HG03108 (cell line): Measurements from ENCODE around the gene ATG5.
A peak's percentile ranks its signal among the peaks of the same experiment; 100 is the strongest.
"Not testable (repeated sequence)": the region's sequence is repeated elsewhere in the genome, so short reads cannot be mapped to it uniquely, and the experiment has no call there.

Experiments
- ATAC-seq: cut with Tn5 transposase; IDR thresholded peaks from one replicate; pipeline ENCODE4 v1.9.1; 2021; ENCODE audit warnings: moderate library complexity; ENCODE audit not compliant: unreplicated experiment

Gene ATG5

GRCh38 chr6:106160189-106160588, 165.4 kb downstream of the ATG5 start:
- no peak for ATAC-seq

GRCh38 chr6:106159531-106159940, 166.0 kb downstream of the ATG5 start:
- ATAC-seq = no peak

DNA sequence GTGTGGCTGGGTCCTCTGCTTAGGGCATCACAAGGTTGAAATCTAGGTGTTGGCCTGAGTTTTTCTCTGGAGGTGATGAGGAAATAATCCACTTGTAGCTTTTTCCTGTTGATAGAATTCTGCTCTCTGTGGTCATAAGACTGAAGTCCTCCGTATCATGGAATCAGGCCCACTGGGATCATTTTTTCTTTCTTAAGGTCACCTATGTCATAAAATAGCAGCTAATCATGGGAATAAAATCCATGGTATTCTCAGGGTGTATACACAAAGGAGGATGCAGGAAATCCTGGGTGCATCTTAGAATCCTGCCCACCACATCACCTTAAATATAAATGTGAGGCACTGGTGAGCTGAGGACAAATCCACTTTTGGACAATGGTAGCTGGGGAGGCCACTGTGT, 166.7 kb downstream of the ATG5 start:
- no peak for ATAC-seq

GRCh38 chr6:106156863-106157262, 168.7 kb downstream of the ATG5 start:
- no peak for ATAC-seq

GRCh38 chr6:106156413-106156812, 169.1 kb downstream of the ATG5 start:
- no peak for ATAC-seq

DNA sequence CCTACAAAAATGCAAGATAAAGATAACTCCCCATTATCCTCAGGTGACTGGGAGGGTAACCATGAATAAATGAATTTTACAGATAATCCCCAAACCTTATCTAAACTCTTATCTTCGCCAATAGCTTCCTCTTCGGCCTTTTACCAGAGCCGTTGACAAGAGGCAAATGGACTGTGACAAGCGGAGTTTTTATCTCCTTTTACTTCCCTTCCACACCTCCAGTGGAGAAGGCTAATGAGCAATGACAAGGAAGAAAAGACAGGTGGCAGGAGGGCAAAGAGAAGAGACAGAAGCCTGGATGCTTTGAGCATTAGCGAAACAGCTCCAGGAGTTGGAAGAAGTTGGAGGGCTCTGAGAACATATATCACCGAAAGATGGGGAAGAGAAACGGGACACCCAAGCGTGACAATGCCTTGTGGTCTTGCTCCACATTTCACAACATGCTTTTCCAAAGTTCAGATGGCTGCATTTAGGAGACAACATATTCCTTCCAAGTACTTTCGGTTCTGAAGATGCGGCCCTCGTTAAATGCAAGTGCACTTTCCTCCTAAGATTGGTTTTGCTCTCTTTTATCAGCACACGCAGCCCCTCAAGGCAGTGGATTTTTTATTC, 170.2 kb downstream of the ATG5 start:
- no peak for ATAC-seq

DNA sequence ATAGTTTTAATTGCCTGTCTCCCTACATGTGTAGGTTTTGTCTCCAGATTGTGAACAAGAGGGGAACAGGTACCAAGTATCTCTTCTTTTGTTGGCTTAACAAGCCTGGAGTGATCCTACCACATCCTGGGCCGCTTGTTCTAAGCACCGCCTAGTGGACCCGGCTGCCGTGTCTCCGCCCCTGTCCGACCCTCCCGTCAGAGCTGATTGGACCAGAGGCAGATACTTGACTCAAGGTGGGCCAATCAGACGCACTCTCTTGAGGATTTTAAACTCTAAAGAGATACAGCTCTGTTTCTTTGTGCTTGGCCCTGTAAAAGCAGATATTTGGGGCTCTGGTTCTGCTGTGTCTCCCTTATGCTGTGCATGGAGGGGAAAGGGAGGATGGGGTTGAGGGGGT, 171.2 kb downstream of the ATG5 start:
- no peak for ATAC-seq

- ATAC-seq = no peak
These were observed 172.6 kb downstream of the ATG5 start for GRCh38 chr6:106152952-106153351.

DNA sequence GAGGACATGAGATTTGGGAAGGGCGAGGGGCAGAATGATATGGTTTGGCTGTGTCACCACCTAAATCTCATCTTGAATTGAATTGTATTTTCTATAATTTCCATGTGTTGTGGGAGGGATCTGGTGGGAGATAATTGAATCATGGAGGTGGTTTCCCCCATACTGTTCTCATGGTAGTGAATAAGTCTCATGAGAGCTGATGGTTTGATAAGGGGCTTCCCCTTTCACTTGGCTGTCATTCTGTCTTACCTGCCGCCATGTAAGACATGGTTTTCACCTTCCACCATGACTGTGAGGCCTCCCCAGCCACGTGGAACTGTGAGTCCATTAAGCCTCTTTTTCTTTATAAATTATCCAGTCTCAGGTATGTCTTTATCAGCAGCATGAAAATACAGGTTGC, 173.1 kb downstream of the ATG5 start:
- not testable (repeated sequence) for ATAC-seq

DNA sequence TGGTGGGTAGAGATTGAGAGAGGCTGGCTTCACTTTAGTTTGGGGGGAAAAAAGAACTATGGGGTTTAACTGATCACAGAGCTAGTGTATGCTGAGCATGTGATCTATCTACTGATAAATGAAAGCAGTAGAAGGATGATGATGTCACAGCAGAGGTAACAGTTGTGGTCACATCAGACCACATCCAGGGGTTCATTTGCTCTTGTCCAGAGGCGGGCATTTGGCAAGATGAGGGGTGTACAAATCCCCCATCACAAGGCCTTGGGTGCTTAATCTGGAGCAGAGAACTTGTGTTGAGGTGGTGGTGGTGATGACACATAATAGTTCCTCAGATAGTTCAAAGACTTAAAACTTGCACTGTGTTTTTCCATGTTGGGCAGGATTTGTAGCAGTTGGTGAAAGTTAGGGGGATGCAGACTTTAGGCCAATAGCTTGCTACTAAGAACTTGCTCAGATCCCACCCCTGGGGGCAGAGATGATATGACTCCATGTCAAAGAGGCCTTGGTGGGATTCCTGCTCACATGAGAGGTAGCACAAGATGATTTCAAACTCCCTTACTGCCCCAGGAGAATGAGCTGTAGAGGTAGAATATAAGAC, 176.0 kb downstream of the ATG5 start:
- ATAC-seq = no peak

GRCh38 chr6:106147476-106147875, 178.1 kb downstream of the ATG5 start:
- ATAC-seq = no peak

DNA sequence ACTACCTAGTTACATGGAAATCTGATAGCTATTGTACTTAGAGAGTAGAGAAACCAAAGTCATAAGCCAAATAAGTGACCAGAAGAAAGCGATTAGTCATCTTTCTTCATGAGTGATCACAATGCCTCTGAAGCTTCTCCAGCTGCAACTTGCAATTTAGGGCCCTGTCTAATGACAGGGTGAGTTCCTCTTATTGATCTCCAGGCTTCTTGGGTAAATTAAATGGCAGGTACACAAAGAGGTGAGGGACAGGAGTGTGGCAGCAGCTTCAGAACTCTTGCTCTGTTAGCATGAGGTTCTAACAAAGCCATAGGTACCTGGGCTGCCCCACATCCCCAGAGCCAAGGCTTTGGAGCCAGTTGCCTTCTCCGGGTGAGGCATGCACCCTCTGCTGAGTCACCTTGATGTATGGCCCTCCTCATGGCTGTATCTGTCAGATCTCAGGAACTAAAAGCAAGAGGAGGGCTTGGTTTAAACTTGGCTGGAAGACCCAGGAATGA, 178.7 kb downstream of the ATG5 start:
- peak; percentile 23 for ATAC-seq

- peak; percentile 28 for ATAC-seq
These were observed 179.8 kb downstream of the ATG5 start for GRCh38 chr6:106145741-106146227.

- no peak for ATAC-seq
These were observed 180.4 kb downstream of the ATG5 start for GRCh38 chr6:106145144-106145543.

- no peak for ATAC-seq
These were observed 181.9 kb downstream of the ATG5 start for GRCh38 chr6:106143665-106144064.

- ATAC-seq = no peak
These were observed 182.6 kb downstream of the ATG5 start for GRCh38 chr6:106142876-106143431.

GRCh38 chr6:106141441-106142237, 183.9 kb downstream of the ATG5 start:
- peak; percentile 77 for ATAC-seq

DNA sequence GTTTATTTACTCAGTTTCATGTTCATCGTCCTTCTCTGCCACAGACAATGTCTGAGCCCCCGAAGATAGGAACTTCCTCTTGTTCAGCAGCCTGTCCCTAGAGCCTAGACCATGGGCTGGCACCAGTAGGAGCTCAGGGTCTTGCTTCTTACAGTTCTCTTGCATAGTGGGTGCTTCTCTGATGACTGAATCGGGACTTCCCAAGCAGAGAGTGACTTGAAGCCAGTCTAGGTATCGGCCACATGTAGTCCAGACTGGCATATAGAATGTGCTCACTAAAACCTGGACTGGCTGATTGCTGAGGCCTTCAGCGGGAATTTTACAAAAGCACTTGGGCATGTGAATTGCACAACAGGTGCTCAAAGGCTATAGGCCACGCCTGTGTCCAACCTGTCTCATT, 187.4 kb downstream of the ATG5 start:
- ATAC-seq = no peak

DNA sequence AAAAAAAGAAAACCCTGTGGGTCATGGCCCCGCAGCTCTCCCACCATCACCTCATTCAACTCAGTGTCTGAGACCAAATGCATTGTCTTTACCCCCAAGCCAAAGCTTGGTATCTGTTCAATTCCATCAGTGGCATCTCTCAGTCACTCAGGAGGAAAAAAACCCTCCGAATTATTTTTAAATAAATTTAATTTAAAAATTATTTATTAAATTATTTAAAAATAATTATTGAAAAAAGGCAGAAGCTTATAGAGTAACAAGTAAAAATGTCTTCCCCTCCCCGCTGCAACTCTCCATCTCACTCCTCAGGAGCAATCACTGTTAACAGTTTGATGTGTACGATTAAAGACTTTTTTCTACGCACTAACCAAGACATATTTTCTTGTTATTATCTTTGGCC, 188.7 kb downstream of the ATG5 start:
- ATAC-seq = no peak

GRCh38 chr6:106135911-106136571, 189.5 kb downstream of the ATG5 start:
- ATAC-seq = no peak
